GM12878 (cell line): ENCODE data around the gene WDSUB1. TPM values are rescaled to one million over a fixed set of nuclear protein-coding genes. Genes with fewer than 3 reads are reported as not detected.

Source experiments
- ATAC-seq: fragments of 200-7000 bp; cut with Tn5 transposase; 3 replicates; pipeline ENCODE4 v1.9.1; 2020; ENCODE audit warnings: mild to moderate bottlenecking, moderate library complexity
- BruUV-seq: library from RNA; stranded (reverse); fragments of 400-500 nt; replicated peaks from 2 replicates; lab custom pipeline; 2021; lab: Mats Ljungman, UMichigan
- CTCF ChIA-PET: fragments of 300-600 bp; sonication (Branson Sonifier 250); formaldehyde crosslinking; extraction: SDS; loops from one replicate; lab custom pipeline; 2021; ENCODE audit warnings: inconsistent platforms; lab: Yijun Ruan, JAX
- POLR2A ChIA-PET: fragments of 350-600 bp; formaldehyde crosslinking; extraction: SDS; loops from one replicate; lab custom pipeline; 2021; ENCODE audit warnings: inconsistent platforms; lab: Charles Lee
- RAD21 ChIA-PET: fragments of 300-600 bp; sonication (Branson Sonifier 250); formaldehyde crosslinking; loops from one replicate; lab custom pipeline; 2023; ENCODE audit warnings: antibody characterized with exemption; ENCODE audit not compliant: unreplicated experiment; lab: Charles Lee
- SMC1A ChIA-PET: fragments of 300-600 bp; sonication (Branson Sonifier 250); formaldehyde crosslinking; loops from one replicate; lab custom pipeline; 2023; ENCODE audit not compliant: unreplicated experiment, uncharacterized antibody; lab: Charles Lee
- DNase-seq: peaks from one replicate; pipeline ENCODE4 v3.0.0-alpha.2; 2011; ENCODE audit warnings: low read depth, low spot score
- FAIRE-seq: peaks from 3 replicates; lab custom pipeline; 2011; peaks lifted over from hg19 to GRCh38; lab: Jason Lieb, UNC
- H2AFZ ChIP-seq: 2 replicates; pipeline ENCODE4 v1.6.0; 2011; ENCODE audit warnings: low read depth, low read length, control low read depth; ENCODE audit not compliant: control insufficient read depth
- H3K27ac ChIP-seq: 2 replicates; pipeline ENCODE4 v1.5.1; 2011; ENCODE audit warnings: control low read depth; ENCODE audit not compliant: control insufficient read depth, insufficient read depth
- H3K27me3 ChIP-seq, 2 experiments: replicated peaks in 1 of 2; 2 replicates each; pipeline versions ENCODE4 v1.6.0 to v1.6.1; 2011; ENCODE audit warnings: low read length in 1 of 2; ENCODE audit not compliant: control insufficient read depth in 2 of 2, insufficient read depth in 2 of 2
- H3K36me3 ChIP-seq, 2 experiments: 2 replicates each; pipeline ENCODE4 v1.5.1; 2011; ENCODE audit warnings: low read length in 1 of 2; ENCODE audit not compliant: control insufficient read depth in 2 of 2, insufficient read depth in 2 of 2
- H3K4me1 ChIP-seq: 2 replicates; pipeline ENCODE4 v1.6.1; 2011; ENCODE audit warnings: mild to moderate bottlenecking, low read length, moderate library complexity, mixed read lengths; ENCODE audit not compliant: control insufficient read depth, insufficient read depth
- H3K4me2 ChIP-seq: 2 replicates; pipeline ENCODE4 v1.6.0; 2011; ENCODE audit warnings: control low read depth; ENCODE audit not compliant: control insufficient read depth, insufficient read depth
- H3K4me3 ChIP-seq: fragments of 200-600 bp; sonication (generic); 2 replicates; pipeline ENCODE4 v1.5.1; 2016
- H3K79me2 ChIP-seq: 2 replicates; pipeline ENCODE4 v1.6.0; 2011; ENCODE audit warnings: low read length; ENCODE audit not compliant: control insufficient read depth, insufficient read depth
- H3K9ac ChIP-seq: 2 replicates; pipeline ENCODE4 v1.8.0; 2011; ENCODE audit warnings: low read length, control low read depth, mixed read lengths; ENCODE audit not compliant: control insufficient read depth, insufficient read depth
- H3K9me3 ChIP-seq: replicated peaks from 3 replicates; pipeline ENCODE4 v1.5.1; 2011; ENCODE audit warnings: mild to moderate bottlenecking, low read length; ENCODE audit not compliant: control insufficient read depth, insufficient read depth
- H4K20me1 ChIP-seq: 2 replicates; pipeline ENCODE4 v1.6.0; 2011; ENCODE audit not compliant: control insufficient read depth, insufficient read depth
- CREB1 ChIP-seq: IDR thresholded peaks from 2 replicates; pipeline ENCODE4 v1.6.1; 2012; ENCODE audit warnings: low read depth, mild to moderate bottlenecking, inconsistent platforms
- FOS ChIP-seq: IDR thresholded peaks from 3 replicates; pipeline ENCODE4 v1.6.1; 2011; ENCODE audit warnings: borderline replicate concordance; ENCODE audit not compliant: insufficient read length; ENCODE audit errors: extremely low read depth
- MTA2 ChIP-seq: fragments of 450-650 bp; IDR thresholded peaks from 2 replicates; pipeline ENCODE4 v1.6.1; 2016; ENCODE audit warnings: low read depth, mild to moderate bottlenecking, moderate library complexity
- MTA3 ChIP-seq: IDR thresholded peaks from 2 replicates; pipeline ENCODE4 v1.6.1; 2012; ENCODE audit warnings: low read length, inconsistent platforms, borderline replicate concordance
- PKNOX1 ChIP-seq: fragments of 450-650 bp; IDR thresholded peaks from 2 replicates; pipeline ENCODE4 v1.6.1; 2016; ENCODE audit warnings: mild to moderate bottlenecking
- RAD21 ChIP-seq: IDR thresholded peaks from 2 replicates; pipeline ENCODE4 v1.6.1; 2011; ENCODE audit warnings: mild to moderate bottlenecking, low read depth, low read length, moderate library complexity; ENCODE audit not compliant: insufficient read depth
- TARDBP ChIP-seq: IDR thresholded peaks from 2 replicates; pipeline ENCODE4 v1.6.1; 2016; ENCODE audit warnings: borderline replicate concordance
- ZNF384 ChIP-seq: IDR thresholded peaks from 2 replicates; pipeline ENCODE4 v1.6.1; 2012; ENCODE audit warnings: low read depth, mild to moderate bottlenecking, low read length, improper control_type of control experiment, borderline replicate concordance
- WGBS: methylation state at CpG from one replicate; pipeline ENCODE4 v1.1.6; 2016; ENCODE audit warnings: low lambda C conversion rate; ENCODE audit not compliant: insufficient replicate concordance, insufficient coverage; ENCODE audit errors: missing lambda C conversion rate; 5-methylcytosine and 5-hydroxymethylcytosine counted together
- in situ Hi-C: fragments of 300-500 bp; cut with MboI; formaldehyde crosslinking; loops from 9 replicates; pipeline ENCODE4 v1.14.3; 2018; ENCODE audit warnings: mixed read lengths
- intact Hi-C: fragments of 100-400 bp; cut with micrococcal nuclease; formaldehyde crosslinking; loops from one replicate; pipeline ENCODE4 v1.14.2; 2022; ENCODE audit not compliant: unreplicated experiment
- polyA plus RNA-seq, 11 experiments: library from polyadenylated mRNA; depleted of rRNA in 4 of 11; unstranded in 6 of 11; stranded (reverse) in 5 of 11; fragments of >200 nt; fragmentation: Nextera tagmentation in 4 of 11; fragmentation: Illumina TruSeq in 1 of 11; extraction: Ambion mirVana in 4 of 11; extraction: Trizol in 1 of 11; gene quantifications; 1 replicate in 1 of 11; 2 replicates in 10 of 11; pipeline versions ENCODE4 v1.2.1 to v1.2.3, GENCODE V29; 2011 to 2016; ENCODE audit warnings: inconsistent platforms in 2 of 11, missing spikeins in 2 of 11, low read depth in 1 of 11
- total RNA-seq, 4 experiments: library from RNA; depleted of rRNA in 3 of 4; stranded (reverse); fragments of >200 nt in 3 of 4; fragmentation: Illumina TruSeq in 1 of 4; extraction: Trizol in 1 of 4; gene quantifications; 2 replicates each; pipeline versions ENCODE4 v1.2.1 to v1.2.3, GENCODE V29; 2013 to 2021

The WDSUB1 gene
- total and polyA plus RNA-seq, 10 of the 15 experiments (the other 5 are each of a cell fraction or from before 2014, with no cell fraction given): 4.4 to 12.7 (median 7.6) TPM

DNA sequence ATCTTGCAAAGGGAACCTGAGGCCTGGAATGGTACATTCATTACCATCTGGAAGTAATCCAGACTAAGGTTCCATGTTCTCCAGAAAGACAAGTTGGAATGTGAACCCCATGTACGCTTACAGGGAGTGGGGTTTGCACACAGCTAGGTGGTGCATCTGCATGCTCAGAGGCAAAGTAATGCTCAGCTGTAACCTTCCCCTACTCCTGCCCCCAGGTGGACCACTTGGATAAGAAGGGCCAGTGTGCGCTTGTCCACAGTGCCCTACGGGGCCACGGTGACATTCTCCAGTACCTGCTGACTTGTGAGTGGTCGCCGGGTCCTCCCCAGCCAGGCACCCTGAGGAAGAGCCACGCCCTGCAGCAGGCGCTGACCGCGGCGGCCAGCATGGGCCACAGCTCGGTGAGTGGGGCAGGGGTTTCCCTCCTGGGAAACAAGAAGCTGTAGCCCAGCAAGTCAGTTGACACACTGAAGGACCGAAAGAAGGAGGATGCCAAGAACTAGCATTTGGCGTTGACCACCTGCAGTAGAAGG, 90.0 kb downstream of the WDSUB1 start:
- SMC1A ChIA-PET: interaction anchor here (1.3 kb wide), 1 partner anchor 13 kb away, joined by 4 read pairs; no protein-coding TSS in a partner anchor
- H3K4me3 ChIP-seq: no peak overlapping the region
- FAIRE-seq: no peak
- H3K9ac ChIP-seq: no peak overlapping the region
- DNase-seq: no peak
- H3K9me3 ChIP-seq: no peaks in the 10 kb centered on the region
- no peak overlapping the region for H3K4me2 ChIP-seq
- peaks cover 8% of the 10 kb centered on the region for H3K4me1 ChIP-seq
- H3K27me3 ChIP-seq: no peaks in the 10 kb centered on the region
- no peak overlapping the region for H2AFZ ChIP-seq
- intact Hi-C loops: no loop called here
- CTCF ChIA-PET: interaction anchor here (0.7 to 2.1 kb wide), 2 partner anchors 77 to 424 kb away, joined by 3 to 6 read pairs; no protein-coding TSS in a partner anchor
- WGBS: 91% methylated on average over 14 of the region's 14 CpGs
- no TSS peak for BruUV-seq
- H4K20me1 ChIP-seq: no peaks in the 10 kb centered on the region
- no peaks in the 10 kb centered on the region; a peak in 1 of 4 replicates for H3K36me3 ChIP-seq
- POLR2A ChIA-PET: no interaction called here
- in situ Hi-C loops: no loop called here
- H3K27ac ChIP-seq: no peak overlapping the region
- TF ChIP-seq PKNOX1: no peak
- no peak for TF ChIP-seq TARDBP
- TF ChIP-seq MTA3: no peak
- TF ChIP-seq FOS: no peak
- TF ChIP-seq ZNF384: no peak
- no peak for TF ChIP-seq MTA2
- TF ChIP-seq RAD21: no peak
- no peak for TF ChIP-seq CREB1
- ATAC-seq: no peak
- H3K79me2 ChIP-seq: no peaks in the 10 kb centered on the region
- RAD21 ChIA-PET: no interaction called here
